ENCODE data around the gene ST6GALNAC3. TPM values are rescaled to one million over a fixed set of nuclear protein-coding genes. Genes with fewer than 3 reads are reported as not detected.

ST6GALNAC3 gene
- total RNA-seq, 1 experiment from 2014 or later, result 0.48 TPM

- DNase-seq (ENCODE audit: low read depth), result no peak
Measured at GRCh38 chr1:76287917-76288316, 213.4 kb downstream of the ST6GALNAC3 start.

GRCh38 chr1:76288758-76289483 lies 214.4 kb downstream of the ST6GALNAC3 start:
- no peak for DNase-seq (ENCODE audit: low read depth)

- no peak for DNase-seq (ENCODE audit: low read depth)
Measured at GRCh38 chr1:76289692-76290091, 215.1 kb downstream of the ST6GALNAC3 start.

- DNase-seq (ENCODE audit: low read depth), result no peak
Measured at GRCh38 chr1:76290271-76290670, 215.7 kb downstream of the ST6GALNAC3 start.

GRCh38 chr1:76291191-76291590 lies 216.6 kb downstream of the ST6GALNAC3 start:
- no peak for DNase-seq (ENCODE audit: low read depth)

GRCh38 chr1:76291737-76292136 lies 217.2 kb downstream of the ST6GALNAC3 start:
- DNase-seq (ENCODE audit: low read depth), result no peak

GRCh38 chr1:76292418-76293184 lies 218.1 kb downstream of the ST6GALNAC3 start:
- no peak for DNase-seq (ENCODE audit: low read depth)

- DNase-seq (ENCODE audit: low read depth), result no peak
Measured at GRCh38 chr1:76293831-76294230, 219.3 kb downstream of the ST6GALNAC3 start.

- DNase-seq (ENCODE audit: low read depth), result no peak
Measured at GRCh38 chr1:76294482-76295194, 220.1 kb downstream of the ST6GALNAC3 start.

- DNase-seq (ENCODE audit: low read depth), result no peak
Measured at GRCh38 chr1:76298399-76298798, 223.9 kb downstream of the ST6GALNAC3 start.

- no peak for DNase-seq (ENCODE audit: low read depth)
Measured at GRCh38 chr1:76299036-76299435, 224.5 kb downstream of the ST6GALNAC3 start.

- DNase-seq (ENCODE audit: low read depth), result no peak
Measured at GRCh38 chr1:76300556-76300955, 226.0 kb downstream of the ST6GALNAC3 start.

- peak; percentile 22 for DNase-seq (ENCODE audit: low read depth)
Measured at GRCh38 chr1:76302711-76303339, 228.3 kb downstream of the ST6GALNAC3 start.

- DNase-seq (ENCODE audit: low read depth), result no peak
Measured at GRCh38 chr1:76303340-76303717, 228.8 kb downstream of the ST6GALNAC3 start.

- DNase-seq (ENCODE audit: low read depth), result no peak
Measured at GRCh38 chr1:76313304-76313703, 238.8 kb downstream of the ST6GALNAC3 start.

GRCh38 chr1:76314730-76315129 lies 240.2 kb downstream of the ST6GALNAC3 start:
- DNase-seq (ENCODE audit: low read depth), result no peak

GRCh38 chr1:76317299-76317900 lies 242.9 kb downstream of the ST6GALNAC3 start:
- DNase-seq (ENCODE audit: low read depth), result no peak

GRCh38 chr1:76330991-76331603 lies 256.6 kb downstream of the ST6GALNAC3 start:
- DNase-seq (ENCODE audit: low read depth), result peak; percentile 57

GRCh38 chr1:76335882-76336281 lies 261.3 kb downstream of the ST6GALNAC3 start:
- no peak for DNase-seq (ENCODE audit: low read depth)

GRCh38 chr1:76336931-76337371 lies 262.4 kb downstream of the ST6GALNAC3 start:
- peak; percentile 87 for DNase-seq (ENCODE audit: low read depth)
